GM19023 (cell line): ENCODE measurements around the gene CT45A2.
"Not testable (repeated sequence)": the region's sequence is repeated elsewhere in the genome, so short reads cannot be mapped to it uniquely, and the experiment has no call there.

Experiments used
- ATAC-seq: cut with Tn5 transposase; IDR thresholded peaks from one replicate; pipeline ENCODE4 v1.9.1; 2021; ENCODE audit warnings: mild to moderate bottlenecking, moderate library complexity; ENCODE audit not compliant: unreplicated experiment

Gene CT45A2, protein sequence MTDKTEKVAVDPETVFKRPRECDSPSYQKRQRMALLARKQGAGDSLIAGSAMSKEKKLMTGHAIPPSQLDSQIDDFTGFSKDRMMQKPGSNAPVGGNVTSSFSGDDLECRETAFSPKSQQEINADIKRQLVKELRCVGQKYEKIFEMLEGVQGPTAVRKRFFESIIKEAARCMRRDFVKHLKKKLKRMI

DNA sequence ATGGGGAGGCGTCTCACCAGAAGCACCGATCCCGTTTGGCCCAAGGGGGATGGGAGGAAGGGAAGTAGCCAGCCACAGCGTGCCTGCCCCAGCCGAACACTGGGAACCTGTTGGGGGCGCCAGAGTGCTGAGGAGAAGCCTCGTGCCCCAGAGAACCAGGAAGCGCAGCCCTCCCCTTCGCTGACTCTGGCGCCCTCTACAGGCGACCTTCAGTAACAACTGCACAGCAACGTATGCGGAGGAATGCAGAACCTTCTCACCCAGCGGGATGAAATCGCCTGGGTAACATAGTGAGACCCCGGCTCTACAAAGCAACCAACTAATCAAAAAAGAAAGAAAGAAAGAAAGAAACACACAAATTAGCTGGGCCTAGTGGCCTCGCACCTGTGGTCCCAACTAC is at the start of gene CT45A2:
Gene CT45A2 (minus strand): TSS at position 101 of the 400 bp plus-strand sequence. CDS start 3,747 bp downstream, outside the sequence.
- not testable (repeated sequence) for ATAC-seq

DNA sequence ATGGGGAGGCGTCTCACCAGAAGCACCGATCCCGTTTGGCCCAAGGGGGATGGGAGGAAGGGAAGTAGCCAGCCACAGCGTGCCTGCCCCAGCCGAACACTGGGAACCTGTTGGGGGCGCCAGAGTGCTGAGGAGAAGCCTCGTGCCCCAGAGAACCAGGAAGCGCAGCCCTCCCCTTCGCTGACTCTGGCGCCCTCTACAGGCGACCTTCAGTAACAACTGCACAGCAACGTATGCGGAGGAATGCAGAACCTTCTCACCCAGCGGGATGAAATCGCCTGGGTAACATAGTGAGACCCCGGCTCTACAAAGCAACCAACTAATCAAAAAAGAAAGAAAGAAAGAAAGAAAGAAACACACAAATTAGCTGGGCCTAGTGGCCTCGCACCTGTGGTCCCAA is 34.6 kb upstream of the CT45A2 start, which contains the start of gene CT45A8:
Gene CT45A8 (minus strand): TSS at position 101 of the 400 bp plus-strand sequence. CDS start 3,755 bp downstream, outside the sequence.
- not testable (repeated sequence) for ATAC-seq

DNA sequence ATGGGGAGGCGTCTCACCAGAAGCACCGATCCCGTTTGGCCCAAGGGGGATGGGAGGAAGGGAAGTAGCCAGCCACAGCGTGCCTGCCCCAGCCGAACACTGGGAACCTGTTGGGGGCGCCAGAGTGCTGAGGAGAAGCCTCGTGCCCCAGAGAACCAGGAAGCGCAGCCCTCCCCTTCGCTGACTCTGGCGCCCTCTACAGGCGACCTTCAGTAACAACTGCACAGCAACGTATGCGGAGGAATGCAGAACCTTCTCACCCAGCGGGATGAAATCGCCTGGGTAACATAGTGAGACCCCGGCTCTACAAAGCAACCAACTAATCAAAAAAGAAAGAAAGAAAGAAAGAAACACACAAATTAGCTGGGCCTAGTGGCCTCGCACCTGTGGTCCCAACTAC is 17.4 kb upstream of the CT45A2 start, which contains the start of gene CT45A7:
Gene CT45A7 (minus strand): TSS at position 101 of the 400 bp plus-strand sequence. CDS start 3,747 bp downstream, outside the sequence.
- not testable (repeated sequence) for ATAC-seq

DNA sequence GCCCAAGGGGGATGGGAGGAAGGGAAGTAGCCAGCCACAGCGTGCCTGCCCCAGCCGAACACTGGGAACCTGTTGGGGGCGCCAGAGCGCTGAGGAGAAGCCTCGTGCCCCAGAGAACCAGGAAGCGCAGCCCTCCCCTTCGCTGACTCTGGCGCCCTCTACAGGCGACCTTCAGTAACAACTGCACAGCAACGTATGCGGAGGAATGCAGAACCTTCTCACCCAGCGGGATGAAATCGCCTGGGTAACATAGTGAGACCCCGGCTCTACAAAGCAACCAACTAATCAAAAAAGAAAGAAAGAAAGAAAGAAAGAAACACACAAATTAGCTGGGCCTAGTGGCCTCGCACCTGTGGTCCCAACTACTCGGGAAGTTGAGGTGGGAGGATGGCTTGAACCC is 17.1 kb downstream of the CT45A2 start, which contains the start of gene CT45A6:
Gene CT45A6 (minus strand): TSS at position 101 of the 400 bp plus-strand sequence. CDS start 3,794 bp downstream, outside the sequence.
- ATAC-seq, result not testable (repeated sequence)

DNA sequence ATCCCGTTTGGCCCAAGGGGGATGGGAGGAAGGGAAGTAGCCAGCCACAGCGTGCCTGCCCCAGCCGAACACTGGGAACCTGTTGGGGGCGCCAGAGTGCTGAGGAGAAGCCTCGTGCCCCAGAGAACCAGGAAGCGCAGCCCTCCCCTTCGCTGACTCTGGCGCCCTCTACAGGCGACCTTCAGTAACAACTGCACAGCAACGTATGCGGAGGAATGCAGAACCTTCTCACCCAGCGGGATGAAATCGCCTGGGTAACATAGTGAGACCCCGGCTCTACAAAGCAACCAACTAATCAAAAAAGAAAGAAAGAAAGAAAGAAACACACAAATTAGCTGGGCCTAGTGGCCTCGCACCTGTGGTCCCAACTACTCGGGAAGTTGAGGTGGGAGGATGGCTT is 34.4 kb downstream of the CT45A2 start, which contains the start of gene CT45A5:
Gene CT45A5 (minus strand): TSS at position 101 of the 400 bp plus-strand sequence. CDS start 3,774 bp downstream, outside the sequence.
- not testable (repeated sequence) for ATAC-seq

DNA sequence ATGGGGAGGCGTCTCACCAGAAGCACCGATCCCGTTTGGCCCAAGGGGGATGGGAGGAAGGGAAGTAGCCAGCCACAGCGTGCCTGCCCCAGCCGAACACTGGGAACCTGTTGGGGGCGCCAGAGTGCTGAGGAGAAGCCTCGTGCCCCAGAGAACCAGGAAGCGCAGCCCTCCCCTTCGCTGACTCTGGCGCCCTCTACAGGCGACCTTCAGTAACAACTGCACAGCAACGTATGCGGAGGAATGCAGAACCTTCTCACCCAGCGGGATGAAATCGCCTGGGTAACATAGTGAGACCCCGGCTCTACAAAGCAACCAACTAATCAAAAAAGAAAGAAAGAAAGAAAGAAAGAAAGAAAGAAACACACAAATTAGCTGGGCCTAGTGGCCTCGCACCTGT is 51.7 kb downstream of the CT45A2 start, which contains the start of gene CT45A3:
Gene CT45A3 (minus strand): TSS at position 101 of the 400 bp plus-strand sequence. CDS start 3,747 bp downstream, outside the sequence.
- not testable (repeated sequence) for ATAC-seq
